LNCAP (cell line): ENCODE data around the gene POU6F2.

ENCODE experiments used
- CTCF ChIP-seq: fragments of 450-650 bp; IDR thresholded peaks from 2 replicates; pipeline ENCODE4 v1.5.1; 2017; ENCODE audit warnings: mild to moderate bottlenecking

The POU6F2 gene

DNA sequence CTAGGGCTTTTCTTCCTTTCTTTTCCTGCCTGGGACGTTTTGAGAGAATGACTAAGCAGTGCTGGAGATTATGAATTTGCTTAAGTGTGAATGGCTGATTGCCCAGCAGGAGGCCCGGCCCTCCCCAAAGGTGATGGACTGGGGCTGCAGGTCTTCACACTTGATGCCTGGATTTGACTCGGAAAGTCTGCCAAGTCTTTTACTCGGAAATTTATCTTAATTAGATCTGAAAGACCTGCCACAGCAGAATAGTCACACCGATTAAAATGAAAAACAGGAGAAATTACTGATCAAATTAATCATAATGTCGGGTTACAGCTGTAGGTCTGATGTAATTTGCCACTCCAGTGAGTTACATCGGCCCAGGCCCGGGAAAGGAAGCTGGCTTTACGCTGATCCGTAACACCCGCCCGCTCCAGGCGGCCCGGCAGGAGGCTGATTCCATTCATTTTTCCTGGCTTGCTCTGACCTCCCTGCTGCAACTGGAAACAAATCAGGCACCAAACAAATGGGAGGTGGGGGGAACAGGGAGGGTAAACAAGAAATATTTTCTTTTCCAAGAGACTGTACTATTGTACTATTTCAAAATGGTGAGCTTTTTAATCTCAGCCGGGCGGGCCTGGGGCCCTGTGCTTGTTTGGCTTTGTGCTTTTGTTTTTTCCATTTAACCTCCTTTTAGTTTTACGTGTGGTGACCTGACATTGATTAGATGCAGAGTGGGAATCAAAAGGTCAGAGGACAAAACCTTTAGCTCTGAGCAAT, 376.1 kb downstream of the POU6F2 start:
- no peak for TF ChIP-seq CTCF

- TF ChIP-seq CTCF = no peak
Measured at GRCh38 chr7:39355664-39356063, 378.0 kb downstream of the POU6F2 start.

GRCh38 chr7:39356172-39356925, 378.6 kb downstream of the POU6F2 start:
- no peak for TF ChIP-seq CTCF

- peak; percentile 44 for TF ChIP-seq CTCF
Measured at GRCh38 chr7:39357648-39358047, 379.9 kb downstream of the POU6F2 start.

DNA sequence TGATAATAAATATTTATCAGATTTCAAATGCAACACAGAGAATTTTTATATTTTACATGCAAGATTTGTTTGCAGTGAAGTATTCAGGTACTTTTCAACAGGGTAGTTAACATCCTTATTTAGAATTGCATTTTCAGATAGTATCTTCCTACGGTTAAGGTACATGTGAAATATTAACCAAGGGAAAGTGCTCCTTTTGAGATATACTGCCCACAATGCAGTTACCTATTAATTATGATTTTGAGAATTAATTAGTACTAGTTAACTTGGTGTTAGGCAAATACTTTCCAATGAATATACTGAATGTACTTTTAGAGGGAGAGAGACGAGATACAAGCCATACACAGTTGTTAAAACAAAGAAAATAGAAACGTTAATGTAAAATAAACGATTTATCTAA, 382.3 kb downstream of the POU6F2 start:
- no peak for TF ChIP-seq CTCF

DNA sequence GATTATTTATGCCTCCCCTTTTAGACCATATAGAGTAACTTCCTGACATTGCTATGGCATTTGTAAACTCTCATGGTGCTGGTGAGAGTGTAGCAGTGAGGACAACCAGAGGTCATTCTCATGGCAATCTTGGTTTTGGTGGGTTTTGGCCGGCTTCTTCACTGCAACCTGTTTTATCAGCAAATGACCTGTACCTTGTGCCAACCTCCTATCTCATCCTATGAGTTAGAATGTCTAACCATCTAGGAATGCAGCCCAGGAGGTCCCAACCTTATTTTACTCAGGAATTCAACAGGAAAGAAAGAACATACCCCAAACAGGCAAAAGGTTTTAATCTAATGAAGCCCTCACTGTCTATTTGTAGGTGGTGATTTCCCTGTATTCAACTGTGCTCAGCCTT, 383.1 kb downstream of the POU6F2 start:
- TF ChIP-seq CTCF = no peak

GRCh38 chr7:39365751-39366295, 388.1 kb downstream of the POU6F2 start:
- no peak for TF ChIP-seq CTCF
